Epithelial cell of esophagus (primary cell): Measurements from ENCODE around the gene HTRA3.

Source experiments
- DNase-seq: peaks from one replicate; pipeline ENCODE4 v3.0.0; 2010; ENCODE audit warnings: low read depth
- H3K4me3 ChIP-seq: 2 replicates; pipeline ENCODE4 v1.5.1; 2011; ENCODE audit warnings: mild to moderate bottlenecking, low read length, control low read depth
- CTCF ChIP-seq: IDR thresholded peaks from 2 replicates; pipeline ENCODE4 v1.5.1; 2011; ENCODE audit warnings: low read depth, mild to moderate bottlenecking, low read length, control low read depth, inconsistent platforms; ENCODE audit not compliant: insufficient read depth; ENCODE audit errors: missing control alignments

Gene HTRA3

GRCh38 chr4:8258552-8259212, 10.9 kb upstream of the HTRA3 start:
- no peak overlapping the region for H3K4me3 ChIP-seq
- DNase-seq: no peak
- TF ChIP-seq CTCF: no peak

GRCh38 chr4:8259743-8260430, 9.7 kb upstream of the HTRA3 start:
- DNase-seq: no peak
- TF ChIP-seq CTCF: no peak
- H3K4me3 ChIP-seq: no peak overlapping the region

- DNase-seq: peak; percentile 72
- no peak overlapping the region for H3K4me3 ChIP-seq
- no peak for TF ChIP-seq CTCF
These were observed 8.9 kb upstream of the HTRA3 start for GRCh38 chr4:8260656-8261111.

- DNase-seq: no peak
- no peak overlapping the region for H3K4me3 ChIP-seq
- no peak for TF ChIP-seq CTCF
These were observed 7.6 kb upstream of the HTRA3 start for GRCh38 chr4:8261851-8262535.

GRCh38 chr4:8262637-8263322, 6.8 kb upstream of the HTRA3 start:
- no peak overlapping the region for H3K4me3 ChIP-seq
- DNase-seq: no peak
- no peak for TF ChIP-seq CTCF

GRCh38 chr4:8263397-8263796, 6.2 kb upstream of the HTRA3 start:
- DNase-seq: no peak
- no peak for TF ChIP-seq CTCF
- no peak overlapping the region for H3K4me3 ChIP-seq
